MM.1S (cell line): ENCODE measurements around the gene CD248.

Experiments used
- DNase-seq: peaks from one replicate; pipeline ENCODE4 v3.0.0-alpha.2; 2015
- H2AFZ ChIP-seq: fragments of 300-600 bp; sonication (generic); 2 replicates; pipeline ENCODE4 v1.6.0; 2016; ENCODE audit warnings: antibody characterized with exemption, low read length
- H3F3A ChIP-seq: fragments of 300-600 bp; sonication (generic); 2 replicates; pipeline ENCODE4 v1.6.1; 2016; ENCODE audit warnings: mild to moderate bottlenecking, antibody characterized with exemption, low read length, moderate library complexity, mixed read lengths; ENCODE audit not compliant: insufficient read depth
- H3K27ac ChIP-seq: fragments of 300-600 bp; sonication (generic); 2 replicates; pipeline ENCODE4 v1.5.1; 2016; ENCODE audit warnings: mild to moderate bottlenecking, low read length
- H3K27me3 ChIP-seq: fragments of 300-600 bp; sonication (generic); replicated peaks from 2 replicates; pipeline ENCODE4 v1.6.0; 2016; ENCODE audit warnings: low read length; ENCODE audit not compliant: insufficient read depth
- H3K36me3 ChIP-seq: fragments of 300-600 bp; sonication (generic); replicated peaks from 2 replicates; pipeline ENCODE4 v1.6.1; 2016; ENCODE audit warnings: mild to moderate bottlenecking, low read length, mixed read lengths; ENCODE audit not compliant: insufficient read depth
- H3K4me1 ChIP-seq: fragments of 300-600 bp; sonication (generic); 2 replicates; pipeline ENCODE4 v1.6.1; 2016; ENCODE audit warnings: low read length, mixed read lengths
- H3K4me2 ChIP-seq: fragments of 300-600 bp; sonication (generic); 2 replicates; pipeline ENCODE4 v1.6.0; 2016; ENCODE audit warnings: low read depth, low read length
- H3K4me3 ChIP-seq: fragments of 300-600 bp; sonication (generic); 2 replicates; pipeline ENCODE4 v1.5.1; 2016; ENCODE audit warnings: low read length, mixed read lengths
- H3K79me2 ChIP-seq: fragments of 300-600 bp; sonication (generic); 2 replicates; pipeline ENCODE4 v1.6.1; 2016; ENCODE audit warnings: mixed run types, low read length, mixed read lengths
- H3K9ac ChIP-seq: fragments of 300-600 bp; sonication (generic); 2 replicates; pipeline ENCODE4 v1.6.1; 2016; ENCODE audit warnings: low read length, mixed read lengths
- H3K9me2 ChIP-seq: fragments of 300-600 bp; sonication (generic); replicated peaks from 2 replicates; pipeline ENCODE4 v1.6.1; 2016; ENCODE audit warnings: mild to moderate bottlenecking, low read length, mixed read lengths; ENCODE audit not compliant: insufficient read depth
- H3K9me3 ChIP-seq: fragments of 300-600 bp; sonication (generic); replicated peaks from 2 replicates; pipeline ENCODE4 v1.6.1; 2016; ENCODE audit warnings: mild to moderate bottlenecking, low read length, mixed read lengths; ENCODE audit not compliant: insufficient read depth
- H4K20me1 ChIP-seq: fragments of 300-600 bp; sonication (generic); 2 replicates; pipeline ENCODE4 v1.6.1; 2016; ENCODE audit warnings: mild to moderate bottlenecking, low read length, moderate library complexity, mixed read lengths; ENCODE audit not compliant: insufficient read depth
- CTCF ChIP-seq: fragments of 300-600 bp; sonication (generic); IDR thresholded peaks from 2 replicates; pipeline ENCODE4 v1.5.1; 2016; ENCODE audit warnings: antibody characterized with exemption, low read length, mixed read lengths
- EZH2 ChIP-seq: fragments of 300-600 bp; sonication (generic); optimal IDR thresholded peaks from 2 replicates; pipeline ENCODE3; 2017; ENCODE audit warnings: low read depth, mild to moderate bottlenecking, antibody characterized with exemption, low read length, mixed read lengths
- EZH2phosphoT487 ChIP-seq: fragments of 300-600 bp; sonication (generic); IDR thresholded peaks from 2 replicates; pipeline ENCODE4 v1.6.1; 2018; ENCODE audit warnings: antibody characterized with exemption, low read length

The CD248 gene

GRCh38 chr11:66328302-66329144, 11.7 kb upstream of the CD248 start:
- H2AFZ ChIP-seq = peak overlapping the region; percentile 33
- no peaks in the 10 kb centered on the region for H3K9me2 ChIP-seq
- no peaks in the 10 kb centered on the region for H3F3A ChIP-seq
- H3K9me3 ChIP-seq = no peaks in the 10 kb centered on the region
- peak overlapping the region; percentile 16; the same call in 1 of the 2 replicates for H3K4me3 ChIP-seq
- peaks cover 37% of the 10 kb centered on the region for H3K27me3 ChIP-seq
- no peak overlapping the region for H3K9ac ChIP-seq
- no peaks in the 10 kb centered on the region for H3K4me1 ChIP-seq
- no peaks in the 10 kb centered on the region for H4K20me1 ChIP-seq
- peak; percentile 63 for DNase-seq
- no peaks in the 10 kb centered on the region for H3K79me2 ChIP-seq
- TF ChIP-seq CTCF = peak; percentile 91
- TF ChIP-seq EZH2phosphoT487 = no peak
- peak overlapping the region; percentile 33; the same call in 1 of the 2 replicates for H3K4me2 ChIP-seq
- no peaks in the 10 kb centered on the region for H3K36me3 ChIP-seq
- no peak overlapping the region for H3K27ac ChIP-seq

- H3K27ac ChIP-seq = no peak overlapping the region
- 0 out of 2 replicates have a peak overlapping the region, but pooled peaks have one; percentile 33 for H3K4me2 ChIP-seq
- H2AFZ ChIP-seq = peak overlapping the region; percentile 33; the same call in 1 of the 2 replicates
Observed at GRCh38 chr11:66328031-66328301, 11.1 kb upstream of the CD248 start.

GRCh38 chr11:66327171-66328030, 10.6 kb upstream of the CD248 start:
- no peaks in the 10 kb centered on the region for H3K79me2 ChIP-seq
- H3K27me3 ChIP-seq = peaks cover 35% of the 10 kb centered on the region
- DNase-seq = no peak
- H3K4me2 ChIP-seq = no peak overlapping the region
- H3K9me2 ChIP-seq = no peaks in the 10 kb centered on the region
- no peak overlapping the region for H3K27ac ChIP-seq
- no peaks in the 10 kb centered on the region for H4K20me1 ChIP-seq
- no peak overlapping the region for H2AFZ ChIP-seq
- no peaks in the 10 kb centered on the region for H3K9me3 ChIP-seq
- TF ChIP-seq EZH2phosphoT487 (no peak), EZH2 (no peak), CTCF (no peak)
- H3K4me3 ChIP-seq = no peak overlapping the region
- no peaks in the 10 kb centered on the region for H3K4me1 ChIP-seq
- H3F3A ChIP-seq = no peaks in the 10 kb centered on the region
- H3K9ac ChIP-seq = no peak overlapping the region
- no peaks in the 10 kb centered on the region for H3K36me3 ChIP-seq

More at GRCh38 chr11:66328031-66328301, 11.1 kb upstream of the CD248 start:
- Histone ChIP-seq H3K9me3 (no peaks in the 10 kb centered on the region), H3F3A (no peaks in the 10 kb centered on the region), H3K4me1 (no peaks in the 10 kb centered on the region), H3K9ac (no peak overlapping the region), H4K20me1 (no peaks in the 10 kb centered on the region), H3K36me3 (no peaks in the 10 kb centered on the region), H3K9me2 (no peaks in the 10 kb centered on the region), H3K4me3 (no peak overlapping the region), H3K79me2 (no peaks in the 10 kb centered on the region), H3K27me3 (peaks cover 35% of the 10 kb centered on the region)
- no peak for TF ChIP-seq EZH2phosphoT487
- no peak for TF ChIP-seq EZH2
- TF ChIP-seq CTCF = no peak
- no peak for DNase-seq
